H1 (cell line): ENCODE results near the gene PRRT4. TPM values are rescaled to one million over a fixed set of nuclear protein-coding genes. Genes with fewer than 3 reads are reported as not detected.

Source experiments
- ASH2L ChIP-seq: fragments of 200-600, 300-600 bp; sonication (generic); IDR thresholded peaks from one replicate; pipeline ENCODE4 v1.7.1; 2017; ENCODE audit warnings: low read length
- ATF2 ChIP-seq: IDR thresholded peaks from 2 replicates; pipeline ENCODE4 v1.6.1; 2012; ENCODE audit warnings: low read length, inconsistent platforms
- CHD1 ChIP-seq: IDR thresholded peaks from 2 replicates; pipeline ENCODE4 v1.6.1; 2012; ENCODE audit warnings: low read depth, low read length, improper control_type of control experiment
- MAX ChIP-seq: IDR thresholded peaks from 2 replicates; pipeline ENCODE4 v1.6.1; 2012; ENCODE audit warnings: inconsistent platforms
- NANOG ChIP-seq: IDR thresholded peaks from 2 replicates; pipeline ENCODE4 v1.6.1; 2011; ENCODE audit warnings: low read length, low read depth, mild to moderate bottlenecking, inconsistent platforms; ENCODE audit not compliant: insufficient read depth, poor library complexity, severe bottlenecking
- POU5F1 ChIP-seq: IDR thresholded peaks from 2 replicates; pipeline ENCODE4 v1.6.1; 2011; ENCODE audit warnings: low read depth, mild to moderate bottlenecking, low read length, moderate library complexity
- RAD21 ChIP-seq, 2 experiments: IDR thresholded peaks in 1 of 2; conservative IDR thresholded peaks in 1 of 2; 2 replicates each; pipeline ENCODE4 v1.6.1; 2011; ENCODE audit warnings: low read depth in 2 of 2, low read length in 2 of 2, improper control_type of control experiment in 1 of 2, inconsistent platforms in 1 of 2, mild to moderate bottlenecking in 1 of 2, moderate library complexity in 1 of 2
- SIN3A ChIP-seq, 2 experiments: IDR thresholded peaks in 1 of 2; conservative IDR thresholded peaks in 1 of 2; 2 replicates each; pipeline ENCODE4 v1.6.1; 2011 to 2012; ENCODE audit warnings: low read length in 2 of 2, improper control_type of control experiment in 1 of 2, low read depth in 1 of 2, mild to moderate bottlenecking in 1 of 2
- SP4 ChIP-seq: IDR thresholded peaks from 2 replicates; pipeline ENCODE4 v1.6.1; 2012; ENCODE audit warnings: low read length, inconsistent platforms
- TCF12 ChIP-seq: IDR thresholded peaks from 2 replicates; pipeline ENCODE4 v1.6.1; 2011; ENCODE audit warnings: low read depth, mild to moderate bottlenecking, low read length
- polyA plus RNA-seq, 7 experiments: library from polyadenylated mRNA; depleted of rRNA in 3 of 7; stranded (reverse) in 5 of 7; unstranded in 2 of 7; fragments of >200 nt in 5 of 7; fragments of 200-250 nt in 2 of 7; gene quantifications; 1 replicate in 5 of 7; 2 replicates in 1 of 7; 4 replicates in 1 of 7; pipeline versions ENCODE4 v1.2.1 to v1.2.3, GENCODE V29; 2011 to 2013; ENCODE audit warnings: missing spikeins in 2 of 7, mixed read lengths in 2 of 7
- total RNA-seq: library from RNA; stranded (reverse); fragmentation: NEBNext Ultra II Directional; extraction: Animal tissue kit (Norgen Biotek cat#: 25700); gene quantifications from 2 replicates; pipeline ENCODE4 v1.2.1, GENCODE V29; 2021

The PRRT4 gene
- total and polyA plus RNA-seq, 2 of the 8 experiments (the other 6 are each of a cell fraction or from before 2014, with no cell fraction given): 0.34 to 1.0 TPM

GRCh38 chr7:128387216-128388144, 26.0 kb upstream of the PRRT4 start (continued):
- peak in 1 of 2 experiments; percentile 87; a peak in 2 of 4 replicates for TF ChIP-seq SIN3A (conservative IDR thresholded peaks at IDR 0.05 in 1 of 2, IDR thresholded peaks at IDR 0.05 in 1 of 2; ENCODE audit: low read depth in 1 of 2, low read length in 2 of 2)
- peak; percentile 11; the same call in 1 of the 2 replicates for TF ChIP-seq MAX
- TF ChIP-seq NANOG: no peak
- TF ChIP-seq ASH2L: no peak
- no peak for TF ChIP-seq POU5F1
- TF ChIP-seq TCF12: no peak
- TF ChIP-seq CHD1: no peak
- TF ChIP-seq RAD21 (IDR thresholded peaks at IDR 0.05 in 1 of 2, conservative IDR thresholded peaks at IDR 0.05 in 1 of 2; ENCODE audit: low read depth in 2 of 2, low read length in 2 of 2): peak; percentile 81 to 86
- TF ChIP-seq ATF2: 0 out of 2 replicates have a peak, but pooled peaks have one; percentile 28
- TF ChIP-seq SP4: no peak
